GM23338 (cell line): ENCODE measurements around the gene MCMBP. TPM values are rescaled to one million over a fixed set of nuclear protein-coding genes. Genes with fewer than 3 reads are reported as not detected.

Experiments
- ATAC-seq: fragments of 200-7000 bp; cut with Tn5 transposase; 3 replicates; pipeline ENCODE4 v1.9.1; 2020
- DNase-seq: peaks from one replicate; pipeline ENCODE4 v3.0.0-alpha.2; 2015; ENCODE audit warnings: low spot score
- H2AFZ ChIP-seq: fragments of 200-600 bp; sonication (generic); 2 replicates; pipeline ENCODE4 v1.8.0; 2016; ENCODE audit warnings: antibody characterized with exemption, mild to moderate bottlenecking, moderate library complexity
- H3F3A ChIP-seq: fragments of 200-600 bp; sonication (generic); replicated peaks from 2 replicates; pipeline ENCODE4 v1.8.0; 2017; ENCODE audit warnings: antibody characterized with exemption, mixed run types, low read depth
- H3K27ac ChIP-seq: fragments of 200-600 bp; sonication (generic); 2 replicates; pipeline ENCODE4 v1.6.1; 2016; ENCODE audit warnings: low read depth
- H3K27me3 ChIP-seq: fragments of 200-600 bp; sonication (generic); 2 replicates; pipeline ENCODE4 v1.8.0; 2016; ENCODE audit warnings: mild to moderate bottlenecking, mixed run types, moderate library complexity; ENCODE audit not compliant: insufficient read depth
- H3K36me3 ChIP-seq: fragments of 200-600 bp; sonication (generic); 2 replicates; pipeline ENCODE4 v1.8.0; 2016; ENCODE audit warnings: mild to moderate bottlenecking; ENCODE audit not compliant: insufficient read depth
- H3K4me1 ChIP-seq: fragments of 200-600 bp; sonication (generic); 2 replicates; pipeline ENCODE4 v1.8.0; 2016; ENCODE audit warnings: mild to moderate bottlenecking, moderate library complexity; ENCODE audit not compliant: insufficient read depth
- H3K4me2 ChIP-seq: fragments of 200-600 bp; sonication (generic); 2 replicates; pipeline ENCODE4 v1.7.1; 2017; ENCODE audit warnings: mixed run types
- H3K4me3 ChIP-seq: fragments of 200-600 bp; sonication (generic); 2 replicates; pipeline ENCODE4 v1.6.1; 2016; ENCODE audit warnings: mixed run types
- H3K79me2 ChIP-seq: fragments of 200-600 bp; sonication (generic); replicated peaks from 2 replicates; pipeline ENCODE4 v1.8.0; 2017; ENCODE audit warnings: mild to moderate bottlenecking; ENCODE audit not compliant: insufficient read depth
- H3K9me2 ChIP-seq: fragments of 200-600 bp; sonication (generic); 2 replicates; pipeline ENCODE4 v1.8.0; 2017; ENCODE audit not compliant: insufficient read depth
- H4K20me1 ChIP-seq: fragments of 200-600 bp; sonication (generic); replicated peaks from 2 replicates; pipeline ENCODE4 v1.8.0; 2017; ENCODE audit warnings: mild to moderate bottlenecking; ENCODE audit not compliant: insufficient read depth
- H3K27ac Mint-ChIP-seq: 2 replicates; pipeline ENCODE4 v1.8.0; 2020; ENCODE audit warnings: inconsistent platforms, mild to moderate bottlenecking, moderate library complexity, mixed read lengths
- H3K27me3 Mint-ChIP-seq: 3 replicates; pipeline ENCODE4 v1.8.0; 2022; ENCODE audit warnings: low read depth, mild to moderate bottlenecking, moderate library complexity, mixed read lengths, inconsistent platforms; ENCODE audit not compliant: insufficient read depth, poor library complexity
- H3K36me3 Mint-ChIP-seq: 3 replicates; pipeline ENCODE4 v1.8.0; 2021; ENCODE audit warnings: low read depth, mild to moderate bottlenecking, inconsistent platforms, moderate library complexity, mixed read lengths
- H3K4me1 Mint-ChIP-seq: 3 replicates; pipeline ENCODE4 v1.8.0; 2020; ENCODE audit warnings: mild to moderate bottlenecking, inconsistent platforms, mixed read lengths
- H3K4me3 Mint-ChIP-seq: 3 replicates; pipeline ENCODE4 v1.8.0; 2021; ENCODE audit warnings: moderate library complexity, mild to moderate bottlenecking, inconsistent platforms, mixed read lengths
- H3K9me3 Mint-ChIP-seq: 3 replicates; pipeline ENCODE4 v1.8.0; 2020; ENCODE audit warnings: moderate library complexity, mild to moderate bottlenecking, inconsistent platforms, mixed read lengths
- CREB1 ChIP-seq: fragments of 250-450 bp; sonication (Bioruptor Pico); IDR thresholded peaks from 2 replicates; pipeline ENCODE4 v1.5.0; 2020; ENCODE audit warnings: low read depth, mild to moderate bottlenecking, moderate library complexity
- JUNB ChIP-seq: IDR thresholded peaks from one replicate; pipeline ENCODE4 v1.6.1; 2016; ENCODE audit warnings: antibody characterized with exemption; ENCODE audit not compliant: unreplicated experiment
- NANOG ChIP-seq: IDR thresholded peaks from 2 replicates; pipeline ENCODE4 v1.6.1; 2016; ENCODE audit warnings: antibody characterized with exemption, borderline replicate concordance
- polyA plus RNA-seq: library from polyadenylated mRNA; unstranded; fragments of >200 nt; fragmentation: Nextera tagmentation; extraction: Ambion mirVana; gene quantifications from 2 replicates; pipeline ENCODE4 v1.2.1, GENCODE V29; 2016
- total RNA-seq: library from RNA; depleted of rRNA; stranded (reverse); fragments of >200 nt; shearing (Covaris generic); gene quantifications from 2 replicates; pipeline ENCODE4 v1.2.3, GENCODE V29; 2014
- TF ChIP-seq, protein P1 (sequence below): IDR thresholded peaks from one replicate; pipeline ENCODE4 v1.6.1; 2018; ENCODE audit warnings: antibody characterized with exemption; ENCODE audit not compliant: unreplicated experiment

MCMBP gene
- total and polyA plus RNA-seq, 2 experiments from 2014 or later = 30.9 to 76.6 TPM

DNA sequence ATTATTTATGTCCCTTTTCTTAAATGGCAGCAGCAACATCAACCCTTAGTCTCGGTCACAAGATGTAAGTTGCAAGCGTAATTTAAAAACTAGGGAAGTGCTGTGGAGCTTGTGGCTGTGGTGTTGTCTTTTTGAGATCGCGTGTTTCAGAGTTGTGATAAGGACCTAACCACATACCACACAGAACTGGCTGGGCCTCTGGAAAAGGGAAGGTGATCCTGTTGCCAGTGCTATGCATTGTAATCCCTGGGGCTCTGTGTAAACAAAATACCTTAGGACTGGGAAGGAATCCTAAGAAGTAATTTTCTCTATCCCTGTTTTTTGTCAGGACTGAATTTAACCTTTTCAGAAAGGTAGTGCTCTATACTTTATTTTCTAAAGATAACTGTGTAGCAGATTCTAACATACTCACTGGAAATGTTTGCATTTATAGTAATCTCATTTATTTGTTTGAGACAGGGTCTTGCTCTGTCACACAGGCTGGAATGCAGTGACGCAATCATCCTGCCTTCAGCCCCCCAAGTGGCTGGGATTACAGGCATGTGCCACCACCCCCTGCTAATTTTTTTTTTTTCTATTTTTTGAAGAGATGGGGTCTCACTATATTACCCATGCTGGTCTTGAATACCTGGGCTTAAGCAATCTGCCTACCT is 86.4 kb downstream of the MCMBP start:
- TF ChIP-seq NANOG = peak; percentile 34; the same call in 1 of the 2 replicates
- TF ChIP-seq, protein P1, sequence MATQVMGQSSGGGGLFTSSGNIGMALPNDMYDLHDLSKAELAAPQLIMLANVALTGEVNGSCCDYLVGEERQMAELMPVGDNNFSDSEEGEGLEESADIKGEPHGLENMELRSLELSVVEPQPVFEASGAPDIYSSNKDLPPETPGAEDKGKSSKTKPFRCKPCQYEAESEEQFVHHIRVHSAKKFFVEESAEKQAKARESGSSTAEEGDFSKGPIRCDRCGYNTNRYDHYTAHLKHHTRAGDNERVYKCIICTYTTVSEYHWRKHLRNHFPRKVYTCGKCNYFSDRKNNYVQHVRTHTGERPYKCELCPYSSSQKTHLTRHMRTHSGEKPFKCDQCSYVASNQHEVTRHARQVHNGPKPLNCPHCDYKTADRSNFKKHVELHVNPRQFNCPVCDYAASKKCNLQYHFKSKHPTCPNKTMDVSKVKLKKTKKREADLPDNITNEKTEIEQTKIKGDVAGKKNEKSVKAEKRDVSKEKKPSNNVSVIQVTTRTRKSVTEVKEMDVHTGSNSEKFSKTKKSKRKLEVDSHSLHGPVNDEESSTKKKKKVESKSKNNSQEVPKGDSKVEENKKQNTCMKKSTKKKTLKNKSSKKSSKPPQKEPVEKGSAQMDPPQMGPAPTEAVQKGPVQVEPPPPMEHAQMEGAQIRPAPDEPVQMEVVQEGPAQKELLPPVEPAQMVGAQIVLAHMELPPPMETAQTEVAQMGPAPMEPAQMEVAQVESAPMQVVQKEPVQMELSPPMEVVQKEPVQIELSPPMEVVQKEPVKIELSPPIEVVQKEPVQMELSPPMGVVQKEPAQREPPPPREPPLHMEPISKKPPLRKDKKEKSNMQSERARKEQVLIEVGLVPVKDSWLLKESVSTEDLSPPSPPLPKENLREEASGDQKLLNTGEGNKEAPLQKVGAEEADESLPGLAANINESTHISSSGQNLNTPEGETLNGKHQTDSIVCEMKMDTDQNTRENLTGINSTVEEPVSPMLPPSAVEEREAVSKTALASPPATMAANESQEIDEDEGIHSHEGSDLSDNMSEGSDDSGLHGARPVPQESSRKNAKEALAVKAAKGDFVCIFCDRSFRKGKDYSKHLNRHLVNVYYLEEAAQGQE = no peak
- peak; percentile 33; the same call in 1 of the 2 replicates for TF ChIP-seq CREB1 (CRISPR knock-in tag)
- Histone ChIP-seq H3K79me2 (no peaks in the 10 kb centered on the region), H3K4me2 (peak overlapping the region; percentile 48), H3K4me3 (peak overlapping the region; percentile 28; the same call in 1 of the 2 replicates), H3K4me1 (peaks cover 22% of the 10 kb centered on the region), H3K27me3 (no peaks in the 10 kb centered on the region), H3K9me2 (no peaks in the 10 kb centered on the region), H2AFZ (no peak overlapping the region), H4K20me1 (no peaks in the 10 kb centered on the region), H3F3A (no peaks in the 10 kb centered on the region; the same call in 1 of the 2 replicates), H3K36me3 (no peaks in the 10 kb centered on the region), H3K27ac (peak overlapping the region; percentile 92)
- ATAC-seq = peak; percentile 99
- Mint-ChIP-seq H3K9me3 (no peaks in the 10 kb centered on the region), H3K27ac (peak overlapping the region; percentile 92), H3K4me1 (peaks cover 47% of the 10 kb centered on the region), H3K27me3 (peaks cover 8% of the 10 kb centered on the region), H3K36me3 (no peaks in the 10 kb centered on the region), H3K4me3 (peak overlapping the region; percentile 35)
- peak; percentile 91 for DNase-seq

DNA sequence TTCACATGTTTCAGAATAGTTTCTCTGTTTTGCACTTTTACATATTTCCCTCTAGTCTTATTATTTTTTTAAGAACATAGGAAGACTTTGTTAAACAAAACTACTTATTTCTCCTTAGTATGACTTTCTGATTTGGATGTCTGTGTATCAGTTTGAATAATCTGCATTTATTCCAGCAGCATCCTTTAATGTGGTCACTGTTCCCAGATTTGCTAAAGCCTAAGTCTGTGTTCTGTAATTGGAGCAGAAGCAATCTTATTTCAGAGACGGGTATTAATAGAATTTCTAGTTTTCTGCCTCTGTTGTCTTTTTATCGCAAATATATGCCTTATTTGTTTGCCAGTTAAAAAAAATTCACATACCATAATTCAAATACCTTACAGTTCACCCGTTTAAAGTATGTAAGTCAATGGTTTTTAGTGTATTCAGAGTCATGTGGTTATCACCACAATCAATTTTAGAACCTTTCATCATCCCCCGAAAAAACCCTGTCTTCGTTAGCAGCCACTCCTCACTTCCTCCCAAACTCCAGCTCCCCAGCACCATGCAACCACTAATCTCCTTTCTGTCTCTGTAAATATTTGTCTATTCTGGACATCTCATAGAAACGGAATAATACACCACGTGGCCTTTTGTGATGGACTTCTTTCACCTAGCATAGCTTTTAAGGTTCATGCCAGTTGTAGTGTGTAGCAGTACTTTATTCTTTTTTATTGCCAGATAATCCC is 88.1 kb downstream of the MCMBP start:
- H3K9me2 ChIP-seq = no peaks in the 10 kb centered on the region
- H3K27me3 Mint-ChIP-seq = peaks cover 8% of the 10 kb centered on the region
- no peak overlapping the region for H3K4me3 ChIP-seq
- no peaks in the 10 kb centered on the region for H3K9me3 Mint-ChIP-seq
- H3K36me3 ChIP-seq = no peaks in the 10 kb centered on the region
- 0 out of 2 replicates have a peak overlapping the region, but pooled peaks have one; percentile 11 for H3K27ac Mint-ChIP-seq
- no peak overlapping the region for H3K27ac ChIP-seq
- TF ChIP-seq CREB1 (CRISPR knock-in tag) = no peak
- TF ChIP-seq, protein P1 = no peak
- TF ChIP-seq JUNB = no peak
- DNase-seq = no peak
- no peak overlapping the region for H2AFZ ChIP-seq
- H3K4me3 Mint-ChIP-seq = no peak overlapping the region
- no peaks in the 10 kb centered on the region for H3K36me3 Mint-ChIP-seq
- H3K4me1 Mint-ChIP-seq = peaks cover 41% of the 10 kb centered on the region
- H3K79me2 ChIP-seq = no peaks in the 10 kb centered on the region
- H3K4me1 ChIP-seq = peaks cover 22% of the 10 kb centered on the region
- no peaks in the 10 kb centered on the region for H4K20me1 ChIP-seq
- H3K4me2 ChIP-seq = no peak overlapping the region
- H3F3A ChIP-seq = no peaks in the 10 kb centered on the region; the same call in 1 of the 2 replicates
- no peaks in the 10 kb centered on the region for H3K27me3 ChIP-seq
- ATAC-seq = no peak
